HG03064 (cell line): ENCODE measurements around the gene MCRS1.
"Not testable (repeated sequence)": the region's sequence is repeated elsewhere in the genome, so short reads cannot be mapped to it uniquely, and the experiment has no call there.

Experiments used
- ATAC-seq: cut with Tn5 transposase; IDR thresholded peaks from one replicate; pipeline ENCODE4 v1.9.1; 2021; ENCODE audit warnings: low read depth; ENCODE audit not compliant: unreplicated experiment

MCRS1 gene

GRCh38 chr12:49567611-49568441 is at the start of gene MCRS1:
Gene MCRS1 (minus strand): TSS chr12:49568142. CDS start chr12:49566731, 1,411 bp downstream.
- peak; percentile 77 for ATAC-seq

GRCh38 chr12:49616533-49617219 is 48.7 kb upstream of the MCRS1 start:
- no peak for ATAC-seq

- ATAC-seq, result no peak
Observed at GRCh38 chr12:49615725-49616124, 47.8 kb upstream of the MCRS1 start.

GRCh38 chr12:49612210-49612609 is 44.3 kb upstream of the MCRS1 start:
- ATAC-seq, result no peak

GRCh38 chr12:49610785-49611184 is 42.8 kb upstream of the MCRS1 start:
- not testable (repeated sequence) for ATAC-seq

GRCh38 chr12:49609875-49610154 is 41.9 kb upstream of the MCRS1 start:
- no peak for ATAC-seq

- no peak for ATAC-seq
Observed at GRCh38 chr12:49609059-49609874, 41.3 kb upstream of the MCRS1 start.

GRCh38 chr12:49605539-49605938 is 37.6 kb upstream of the MCRS1 start, which contains the start of gene FAM186B:
Gene FAM186B (minus strand): TSS chr12:49605639. CDS start chr12:49605477, 162 bp downstream.
- not testable (repeated sequence) for ATAC-seq

- ATAC-seq, result no peak
Observed at GRCh38 chr12:49604856-49605255, 36.9 kb upstream of the MCRS1 start.

GRCh38 chr12:49603721-49604120 is 35.8 kb upstream of the MCRS1 start:
- ATAC-seq, result no peak

- no peak for ATAC-seq
Observed at GRCh38 chr12:49599961-49600360, 32.0 kb upstream of the MCRS1 start.

- ATAC-seq, result no peak
Observed at GRCh38 chr12:49598527-49598926, 30.6 kb upstream of the MCRS1 start.

GRCh38 chr12:49588721-49589516 is 21.0 kb upstream of the MCRS1 start:
- no peak for ATAC-seq

GRCh38 chr12:49588281-49588680 is 20.3 kb upstream of the MCRS1 start:
- no peak for ATAC-seq

- ATAC-seq, result no peak
Observed at GRCh38 chr12:49587174-49587908, 19.4 kb upstream of the MCRS1 start.

- no peak for ATAC-seq
Observed at GRCh38 chr12:49585477-49586459, 17.8 kb upstream of the MCRS1 start.

- no peak for ATAC-seq
Observed at GRCh38 chr12:49584591-49584990, 16.6 kb upstream of the MCRS1 start.

GRCh38 chr12:49583366-49584094 is 15.6 kb upstream of the MCRS1 start:
- no peak for ATAC-seq
